Endothelial cell of umbilical vein (primary cell): ENCODE measurements around the gene SMC4. TPM values are rescaled to one million over a fixed set of nuclear protein-coding genes. Genes with fewer than 3 reads are reported as not detected.

Source experiments
- BruUV-seq: library from RNA; stranded (reverse); fragments of 400-500 nt; replicated peaks from 2 replicates; lab custom pipeline; 2021; lab: Mats Ljungman, UMichigan
- CTCF ChIA-PET: fragments of 300-600, 350-600 bp; sonication (Branson Sonifier 250); formaldehyde crosslinking; loops from one replicate; lab custom pipeline; 2021; ENCODE audit warnings: antibody characterized with exemption, inconsistent platforms; lab: Charles Lee
- POLR2A ChIA-PET: fragments of 300-600, 350-600 bp; sonication (Branson Sonifier 250); formaldehyde crosslinking; loops from one replicate; lab custom pipeline; 2021; ENCODE audit warnings: antibody characterized with exemption, inconsistent platforms; lab: Charles Lee
- DNase-seq: peaks from one replicate; pipeline ENCODE4 v3.0.0-alpha.2; 2011; ENCODE audit warnings: low read depth, low spot score
- FAIRE-seq: peaks from 2 replicates; lab custom pipeline; 2011; peaks lifted over from hg19 to GRCh38; lab: Jason Lieb, UNC
- H2AFZ ChIP-seq: 2 replicates; pipeline ENCODE4 v1.6.0; 2012; ENCODE audit warnings: low read depth, low read length, control low read depth, inconsistent platforms
- H3K27ac ChIP-seq: 2 replicates; pipeline ENCODE4 v1.5.1; 2011; ENCODE audit warnings: low read depth, mild to moderate bottlenecking, control low read depth, low read length, moderate library complexity; ENCODE audit not compliant: insufficient read depth
- H3K27me3 ChIP-seq, 2 experiments: 2 replicates each; pipeline versions ENCODE4 v1.6.0 to v1.6.1; 2011; ENCODE audit warnings: low read length in 2 of 2, mixed read lengths in 1 of 2; ENCODE audit not compliant: control insufficient read depth in 2 of 2, insufficient read depth in 2 of 2
- H3K36me3 ChIP-seq, 2 experiments: 2 replicates in 1 of 2; 3 replicates in 1 of 2; pipeline ENCODE4 v1.5.1; 2011; ENCODE audit warnings: low read length in 2 of 2, mild to moderate bottlenecking in 1 of 2, moderate library complexity in 1 of 2; ENCODE audit not compliant: control insufficient read depth in 2 of 2, insufficient read depth in 2 of 2; ENCODE audit errors: extremely low read depth in 1 of 2
- H3K4me1 ChIP-seq: 3 replicates; pipeline ENCODE4 v1.5.1; 2011; ENCODE audit warnings: mild to moderate bottlenecking, low read length; ENCODE audit not compliant: control insufficient read depth, insufficient read depth; ENCODE audit errors: extremely low read depth
- H3K4me2 ChIP-seq: 2 replicates; pipeline ENCODE4 v1.6.1; 2011; ENCODE audit warnings: low read length, control low read depth, mixed read lengths; ENCODE audit not compliant: insufficient read depth
- H3K4me3 ChIP-seq, 3 experiments: fragments of 200-600 bp in 1 of 3; sonication (generic), shearing (Covaris generic) in 1 of 3; replicated peaks in 1 of 3; 2 replicates each; pipeline ENCODE4 v1.5.1; 2011 to 2016; ENCODE audit warnings: control low read depth in 3 of 3, low read length in 3 of 3, mild to moderate bottlenecking in 2 of 3, inconsistent platforms in 1 of 3, low read depth in 1 of 3, moderate library complexity in 1 of 3; ENCODE audit not compliant: insufficient read depth in 1 of 3
- H3K79me2 ChIP-seq: 2 replicates; pipeline ENCODE4 v1.6.0; 2012; ENCODE audit warnings: low read length, inconsistent platforms; ENCODE audit not compliant: control insufficient read depth, insufficient read depth
- H3K9ac ChIP-seq: replicated peaks from 2 replicates; pipeline ENCODE3; 2011; ENCODE audit warnings: low read length, control low read depth; ENCODE audit not compliant: insufficient read depth; ENCODE audit errors: extremely low read depth
- H3K9me1 ChIP-seq: replicated peaks from 3 replicates; pipeline ENCODE4 v1.6.0; 2011; ENCODE audit warnings: mild to moderate bottlenecking, low read length; ENCODE audit not compliant: control insufficient read depth, insufficient read depth; ENCODE audit errors: extremely low read depth
- H3K9me3 ChIP-seq: replicated peaks from 2 replicates; pipeline ENCODE4 v1.5.1; 2012; ENCODE audit warnings: low read length, inconsistent platforms; ENCODE audit not compliant: control insufficient read depth, insufficient read depth
- H4K20me1 ChIP-seq: replicated peaks from 2 replicates; pipeline ENCODE3; 2011; ENCODE audit warnings: mild to moderate bottlenecking, low read length; ENCODE audit not compliant: control insufficient read depth, insufficient read depth; ENCODE audit errors: extremely low read depth
- EZH2 ChIP-seq: IDR thresholded peaks from 2 replicates; pipeline ENCODE4 v1.6.1; 2012; ENCODE audit warnings: borderline replicate concordance, low read depth, mild to moderate bottlenecking, moderate library complexity, low read length, inconsistent platforms; ENCODE audit not compliant: severe bottlenecking
- FOS ChIP-seq: IDR thresholded peaks from 2 replicates; pipeline ENCODE4 v1.6.1; 2011; ENCODE audit warnings: mild to moderate bottlenecking, low read length, moderate library complexity, borderline replicate concordance; ENCODE audit not compliant: insufficient read depth
- GATA2 ChIP-seq: IDR thresholded peaks from 2 replicates; pipeline ENCODE4 v1.7.0; 2011; ENCODE audit warnings: low read depth, mild to moderate bottlenecking, moderate library complexity, mixed read lengths, low read length; ENCODE audit not compliant: insufficient read length, insufficient read depth
- JUN ChIP-seq: IDR thresholded peaks from 2 replicates; pipeline ENCODE4 v1.6.1; 2011; ENCODE audit warnings: borderline replicate concordance, low read depth; ENCODE audit not compliant: insufficient read length, insufficient read depth
- MYC ChIP-seq: IDR thresholded peaks from one replicate; pipeline ENCODE4 v1.6.1; 2011; ENCODE audit warnings: mild to moderate bottlenecking, low read depth, low read length
- POLR2A ChIP-seq: IDR thresholded peaks from 2 replicates; pipeline ENCODE4 v1.6.1; 2012; ENCODE audit warnings: low read depth, mild to moderate bottlenecking, control low read depth, low read length
- POLR2AphosphoS5 ChIP-seq: IDR thresholded peaks from 2 replicates; pipeline ENCODE4 v1.6.1; 2012; ENCODE audit warnings: low read depth, mild to moderate bottlenecking, control low read depth, low read length, moderate library complexity; ENCODE audit not compliant: insufficient read depth
- dilution Hi-C: fragments of 300-500 bp; cut with MboI; formaldehyde crosslinking; loops from one replicate; pipeline ENCODE4 v1.15.0; 2019; ENCODE audit warnings: low sequenced_read_pairs; ENCODE audit not compliant: extremely low pct_ligation_motif_present
- intact Hi-C: fragments of 100-400 bp; cut with micrococcal nuclease; formaldehyde crosslinking; loops from one replicate; pipeline ENCODE4 v1.10.0; 2022
- polyA plus RNA-seq, 4 experiments: library from polyadenylated mRNA; depleted of rRNA in 3 of 4; stranded (reverse) in 3 of 4; unstranded in 1 of 4; fragments of >200 nt; gene quantifications; 2 replicates each; pipeline versions ENCODE4 v1.2.1 to v1.2.3, GENCODE V29; 2011 to 2012; ENCODE audit warnings: missing spikeins in 1 of 4
- total RNA-seq: library from RNA; stranded (reverse); gene quantifications from 2 replicates; pipeline ENCODE4 v1.2.3, GENCODE V29; 2021
- TF ChIP-seq, protein P1 (sequence below): IDR thresholded peaks from 2 replicates; pipeline ENCODE4 v1.6.1; 2011; ENCODE audit not compliant: insufficient read depth, insufficient read length
- TF ChIP-seq, protein P2 (sequence below), 2 donors: IDR thresholded peaks; 1 replicate in 1 of 2; 2 replicates in 1 of 2; pipeline ENCODE4 v1.5.1; 2011; ENCODE audit warnings: low read length in 2 of 2, mild to moderate bottlenecking in 2 of 2, moderate library complexity in 2 of 2, control low read depth in 1 of 2, inconsistent platforms in 1 of 2, low read depth in 1 of 2; ENCODE audit not compliant: insufficient read depth in 1 of 2; ENCODE audit errors: extremely low read depth in 1 of 2

SMC4 gene
- total and polyA plus RNA-seq, 2 donors (not counting 3 experiments of a cell fraction or from before 2014, with no cell fraction given): 32.1 to 153 TPM

DNA sequence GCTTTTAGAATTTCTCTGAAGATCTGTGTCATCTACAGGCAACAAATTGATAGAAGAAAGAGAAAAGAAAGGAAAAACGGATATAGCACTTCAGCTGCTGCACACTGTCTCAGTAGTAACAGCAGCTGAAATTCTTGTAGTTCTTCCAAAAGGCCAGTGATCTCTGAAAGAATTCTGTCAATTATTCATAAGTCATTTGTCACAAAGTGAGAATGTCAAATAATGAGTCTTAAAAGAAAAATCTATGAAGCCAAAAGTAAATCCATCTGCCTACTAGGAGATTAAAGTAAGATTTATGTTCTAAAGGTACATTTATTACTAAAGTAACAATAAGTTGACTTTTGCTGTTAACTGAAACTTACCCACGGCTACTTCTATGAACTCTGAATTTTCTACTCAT is 25.0 kb upstream of the SMC4 start:
- H4K20me1 ChIP-seq: no peaks in the 10 kb centered on the region
- no peaks in the 10 kb centered on the region for H3K79me2 ChIP-seq
- intact Hi-C loops: no loop called here
- dilution Hi-C loops: no loop called here
- ChIA-PET POLR2A (no interaction called here), CTCF (no interaction called here)
- no peaks in the 10 kb centered on the region for H3K9me3 ChIP-seq
- H3K9ac ChIP-seq: no peak overlapping the region
- DNase-seq: no peak
- H3K4me1 ChIP-seq: no peaks in the 10 kb centered on the region
- BruUV-seq: no TSS peak
- H3K4me3 ChIP-seq: no peak overlapping the region
- no peaks in the 10 kb centered on the region for H3K9me1 ChIP-seq
- H3K27ac ChIP-seq: no peak overlapping the region
- H3K4me2 ChIP-seq: no peak overlapping the region
- TF ChIP-seq JUN (no peak), FOS (no peak), POLR2AphosphoS5 (no peak), MYC (no peak), GATA2 (no peak), EZH2 (no peak), POLR2A (no peak)
- TF ChIP-seq, protein P1, sequence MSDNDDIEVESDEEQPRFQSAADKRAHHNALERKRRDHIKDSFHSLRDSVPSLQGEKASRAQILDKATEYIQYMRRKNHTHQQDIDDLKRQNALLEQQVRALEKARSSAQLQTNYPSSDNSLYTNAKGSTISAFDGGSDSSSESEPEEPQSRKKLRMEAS: no peak
- TF ChIP-seq, protein P2, sequence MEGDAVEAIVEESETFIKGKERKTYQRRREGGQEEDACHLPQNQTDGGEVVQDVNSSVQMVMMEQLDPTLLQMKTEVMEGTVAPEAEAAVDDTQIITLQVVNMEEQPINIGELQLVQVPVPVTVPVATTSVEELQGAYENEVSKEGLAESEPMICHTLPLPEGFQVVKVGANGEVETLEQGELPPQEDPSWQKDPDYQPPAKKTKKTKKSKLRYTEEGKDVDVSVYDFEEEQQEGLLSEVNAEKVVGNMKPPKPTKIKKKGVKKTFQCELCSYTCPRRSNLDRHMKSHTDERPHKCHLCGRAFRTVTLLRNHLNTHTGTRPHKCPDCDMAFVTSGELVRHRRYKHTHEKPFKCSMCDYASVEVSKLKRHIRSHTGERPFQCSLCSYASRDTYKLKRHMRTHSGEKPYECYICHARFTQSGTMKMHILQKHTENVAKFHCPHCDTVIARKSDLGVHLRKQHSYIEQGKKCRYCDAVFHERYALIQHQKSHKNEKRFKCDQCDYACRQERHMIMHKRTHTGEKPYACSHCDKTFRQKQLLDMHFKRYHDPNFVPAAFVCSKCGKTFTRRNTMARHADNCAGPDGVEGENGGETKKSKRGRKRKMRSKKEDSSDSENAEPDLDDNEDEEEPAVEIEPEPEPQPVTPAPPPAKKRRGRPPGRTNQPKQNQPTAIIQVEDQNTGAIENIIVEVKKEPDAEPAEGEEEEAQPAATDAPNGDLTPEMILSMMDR (IDR thresholded peaks at IDR 0.05; ENCODE audit: extremely low read depth in 1 of 2, insufficient read depth in 1 of 2, low read depth in 1 of 2, low read length in 2 of 2): no peak
- no peaks in the 10 kb centered on the region for H3K36me3 ChIP-seq
- no peak overlapping the region for H2AFZ ChIP-seq
- no peaks in the 10 kb centered on the region for H3K27me3 ChIP-seq
- no peak for FAIRE-seq
